ENCODE results near the gene STX3. TPM values are rescaled to one million over a fixed set of nuclear protein-coding genes. Genes with fewer than 3 reads are reported as not detected.

STX3 gene
- total and polyA plus RNA-seq, 2 donors (not counting 1 experiment from before 2014, with no cell fraction given): 7.6 to 16.6 TPM

DNA sequence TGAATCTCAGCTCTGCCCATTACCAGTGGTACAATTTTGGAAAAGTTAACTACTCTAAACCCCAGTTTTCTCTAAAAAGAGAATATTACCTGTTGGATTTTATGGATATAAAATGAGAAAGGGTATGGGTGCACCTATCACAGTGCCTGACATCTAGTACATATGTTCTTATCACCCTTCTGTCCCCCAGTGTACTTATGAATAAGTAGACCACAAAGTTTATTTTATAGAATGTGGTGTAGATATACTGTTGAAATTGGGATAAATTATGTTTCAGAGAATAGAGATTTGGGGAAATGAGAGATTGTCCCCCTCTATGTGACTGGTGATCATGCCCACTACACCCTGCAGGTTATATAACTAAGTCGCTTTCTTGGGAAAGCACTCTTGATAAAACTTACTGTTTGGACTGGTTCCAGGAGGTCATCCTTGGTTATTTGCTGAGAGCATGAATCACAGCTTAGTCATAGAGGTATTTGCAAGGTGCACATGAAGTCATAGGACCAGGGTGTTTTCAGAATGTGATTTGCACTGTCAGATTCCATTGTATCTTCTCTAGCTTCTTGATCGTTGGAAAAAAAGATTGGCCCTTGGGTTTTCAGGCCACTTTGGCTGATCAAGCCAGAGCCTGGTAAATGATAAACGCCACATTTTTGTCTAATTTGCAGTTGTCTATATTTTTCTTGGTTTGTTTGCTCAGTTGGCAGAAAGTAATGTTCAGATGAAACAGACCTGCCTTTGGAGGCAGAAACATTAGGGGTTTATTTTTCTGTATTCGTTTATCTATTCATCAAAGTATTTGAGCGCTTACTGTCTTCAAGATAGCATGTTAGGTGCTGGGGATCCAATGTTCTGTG is 21.3 kb downstream of the STX3 start:
- H3K27ac ChIP-seq (ENCODE audit: low read length in 2 of 2): no peak overlapping the region
- H3K36me3 ChIP-seq (replicated peaks in 1 of 2; ENCODE audit: control extremely low read depth in 1 of 2, control insufficient read depth in 1 of 2, extremely low read depth in 1 of 2, insufficient read depth in 2 of 2, low read length in 1 of 2): peaks cover 2 to 3% of the 10 kb centered on the region in 2 experiments
- intact Hi-C loops (cut with micrococcal nuclease): no loop called here
- ChIA-PET POLR2A (no interaction called here), CTCF (no interaction called here)
- TF ChIP-seq, protein P1, sequence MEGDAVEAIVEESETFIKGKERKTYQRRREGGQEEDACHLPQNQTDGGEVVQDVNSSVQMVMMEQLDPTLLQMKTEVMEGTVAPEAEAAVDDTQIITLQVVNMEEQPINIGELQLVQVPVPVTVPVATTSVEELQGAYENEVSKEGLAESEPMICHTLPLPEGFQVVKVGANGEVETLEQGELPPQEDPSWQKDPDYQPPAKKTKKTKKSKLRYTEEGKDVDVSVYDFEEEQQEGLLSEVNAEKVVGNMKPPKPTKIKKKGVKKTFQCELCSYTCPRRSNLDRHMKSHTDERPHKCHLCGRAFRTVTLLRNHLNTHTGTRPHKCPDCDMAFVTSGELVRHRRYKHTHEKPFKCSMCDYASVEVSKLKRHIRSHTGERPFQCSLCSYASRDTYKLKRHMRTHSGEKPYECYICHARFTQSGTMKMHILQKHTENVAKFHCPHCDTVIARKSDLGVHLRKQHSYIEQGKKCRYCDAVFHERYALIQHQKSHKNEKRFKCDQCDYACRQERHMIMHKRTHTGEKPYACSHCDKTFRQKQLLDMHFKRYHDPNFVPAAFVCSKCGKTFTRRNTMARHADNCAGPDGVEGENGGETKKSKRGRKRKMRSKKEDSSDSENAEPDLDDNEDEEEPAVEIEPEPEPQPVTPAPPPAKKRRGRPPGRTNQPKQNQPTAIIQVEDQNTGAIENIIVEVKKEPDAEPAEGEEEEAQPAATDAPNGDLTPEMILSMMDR (IDR thresholded peaks at IDR 0.05): no peak
- no peaks in the 10 kb centered on the region for H3K9me3 ChIP-seq (ENCODE audit: control extremely low read depth in 1 of 3, control insufficient read depth in 2 of 3, insufficient read depth in 1 of 3, low read length in 2 of 3)
- H3K4me2 ChIP-seq (replicated peaks; ENCODE audit: low read depth, low read length, poor library complexity, severe bottlenecking): no peak overlapping the region
- H2AFZ ChIP-seq (ENCODE audit: insufficient read depth, low read depth, low read length, poor library complexity, severe bottlenecking): no peak overlapping the region
- DNase-seq (no peak), ATAC-seq (ENCODE audit: low read depth) (no peak)
- H3K4me1 ChIP-seq (ENCODE audit: control insufficient read depth in 2 of 2, insufficient read depth in 2 of 2, low read length in 2 of 2): peaks cover 18% of the 10 kb centered on the region in 2 donors
- no peaks in the 10 kb centered on the region for H3K27me3 ChIP-seq (replicated peaks in 1 of 4; ENCODE audit: control extremely low read depth in 1 of 4, control insufficient read depth in 3 of 4, insufficient read depth in 4 of 4, low read length in 3 of 4)
- H3K9ac ChIP-seq (ENCODE audit: low read length): no peak overlapping the region
- H3K4me1 Mint-ChIP-seq: peaks cover 19% of the 10 kb centered on the region
- no peak overlapping the region for H3K27ac Mint-ChIP-seq
- H3K4me3 Mint-ChIP-seq: no peak overlapping the region
- H3K9me3 Mint-ChIP-seq (ENCODE audit: insufficient read depth): no peaks in the 10 kb centered on the region
- no peaks in the 10 kb centered on the region for H3K27me3 Mint-ChIP-seq
- no peaks in the 10 kb centered on the region for H4K20me1 ChIP-seq (ENCODE audit: control insufficient read depth, insufficient read depth, low read length, poor library complexity, severe bottlenecking)
- 98% methylated on average over 4 of the region's 5 CpGs for WGBS (ENCODE audit: insufficient coverage)
- H3K4me3 ChIP-seq (ENCODE audit: control extremely low read depth in 1 of 5, extremely low read depth in 1 of 5, insufficient read depth in 1 of 5, low read depth in 2 of 5, low read length in 4 of 5): no peak overlapping the region
- peaks cover 7% of the 10 kb centered on the region for H3K79me2 ChIP-seq (ENCODE audit: control insufficient read depth, insufficient read depth, low read length)

DNA sequence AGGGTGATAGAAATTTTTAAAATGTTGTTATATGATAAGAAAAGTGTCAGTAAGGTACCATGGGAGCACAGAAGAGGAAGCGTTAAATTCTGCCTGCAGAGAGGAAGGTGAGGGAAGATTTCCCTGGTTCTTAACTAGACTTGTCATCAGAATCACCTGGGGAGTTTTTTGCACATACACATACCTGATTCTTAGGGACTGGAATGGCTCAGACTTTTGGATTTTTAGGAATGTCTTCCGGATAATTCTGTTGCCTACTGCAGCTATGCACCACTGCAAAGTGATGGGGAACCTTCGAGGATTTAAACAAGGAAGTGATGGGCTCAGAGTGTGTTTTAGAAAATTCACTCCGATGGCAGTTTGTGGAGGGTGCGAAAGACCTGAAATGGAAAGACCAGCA is 21.9 kb downstream of the STX3 start:
- no peak overlapping the region for H3K27ac ChIP-seq (ENCODE audit: low read length in 2 of 2)
- H3K4me1 ChIP-seq (ENCODE audit: control insufficient read depth in 2 of 2, insufficient read depth in 2 of 2, low read length in 2 of 2): peaks cover 11% of the 10 kb centered on the region in 2 donors
- H4K20me1 ChIP-seq (ENCODE audit: control insufficient read depth, insufficient read depth, low read length, poor library complexity, severe bottlenecking): no peaks in the 10 kb centered on the region
- POLR2A ChIA-PET: no interaction called here
- Mint-ChIP-seq H3K27me3 (no peaks in the 10 kb centered on the region), H3K4me1 (peaks cover 12% of the 10 kb centered on the region), H3K4me3 (no peak overlapping the region), H3K9me3 (ENCODE audit: insufficient read depth) (no peaks in the 10 kb centered on the region), H3K27ac (no peak overlapping the region)
- intact Hi-C loops (cut with micrococcal nuclease): no loop called here
- no peak overlapping the region for H3K9ac ChIP-seq (ENCODE audit: low read length)
- no peaks in the 10 kb centered on the region for H3K27me3 ChIP-seq (replicated peaks in 1 of 4; ENCODE audit: control extremely low read depth in 1 of 4, control insufficient read depth in 3 of 4, insufficient read depth in 4 of 4, low read length in 3 of 4)
- H3K36me3 ChIP-seq (replicated peaks in 1 of 2; ENCODE audit: control extremely low read depth in 1 of 2, control insufficient read depth in 1 of 2, extremely low read depth in 1 of 2, insufficient read depth in 2 of 2, low read length in 1 of 2): peaks cover 2 to 3% of the 10 kb centered on the region in 2 experiments
- 100% methylated on average over 4 of the region's 5 CpGs for WGBS (ENCODE audit: insufficient coverage)
- H3K4me2 ChIP-seq (replicated peaks; ENCODE audit: low read depth, low read length, poor library complexity, severe bottlenecking): no peak overlapping the region
- peaks cover 1% of the 10 kb centered on the region for H3K79me2 ChIP-seq (ENCODE audit: control insufficient read depth, insufficient read depth, low read length)
- H3K9me3 ChIP-seq (ENCODE audit: control extremely low read depth in 1 of 3, control insufficient read depth in 2 of 3, insufficient read depth in 1 of 3, low read length in 2 of 3): no peaks in the 10 kb centered on the region
- DNase-seq (no peak), ATAC-seq (ENCODE audit: low read depth) (no peak)
- no peak overlapping the region for H2AFZ ChIP-seq (ENCODE audit: insufficient read depth, low read depth, low read length, poor library complexity, severe bottlenecking)
- CTCF ChIA-PET: no interaction called here
- H3K4me3 ChIP-seq (ENCODE audit: control extremely low read depth in 1 of 5, extremely low read depth in 1 of 5, insufficient read depth in 1 of 5, low read depth in 2 of 5, low read length in 4 of 5): no peak overlapping the region
- no peak for TF ChIP-seq EZH2 (IDR thresholded peaks at IDR 0.05; ENCODE audit: borderline replicate concordance, insufficient read depth, low read depth, low read length, poor library complexity, severe bottlenecking)
- TF ChIP-seq, protein P1 (IDR thresholded peaks at IDR 0.05): no peak

Measured in B cell (primary cell).